Measurements from ENCODE around the gene LGALS7.
"Not testable (repeated sequence)": the region's sequence is repeated elsewhere in the genome, so short reads cannot be mapped to it uniquely, and the experiment has no call there.

The LGALS7 gene

DNA sequence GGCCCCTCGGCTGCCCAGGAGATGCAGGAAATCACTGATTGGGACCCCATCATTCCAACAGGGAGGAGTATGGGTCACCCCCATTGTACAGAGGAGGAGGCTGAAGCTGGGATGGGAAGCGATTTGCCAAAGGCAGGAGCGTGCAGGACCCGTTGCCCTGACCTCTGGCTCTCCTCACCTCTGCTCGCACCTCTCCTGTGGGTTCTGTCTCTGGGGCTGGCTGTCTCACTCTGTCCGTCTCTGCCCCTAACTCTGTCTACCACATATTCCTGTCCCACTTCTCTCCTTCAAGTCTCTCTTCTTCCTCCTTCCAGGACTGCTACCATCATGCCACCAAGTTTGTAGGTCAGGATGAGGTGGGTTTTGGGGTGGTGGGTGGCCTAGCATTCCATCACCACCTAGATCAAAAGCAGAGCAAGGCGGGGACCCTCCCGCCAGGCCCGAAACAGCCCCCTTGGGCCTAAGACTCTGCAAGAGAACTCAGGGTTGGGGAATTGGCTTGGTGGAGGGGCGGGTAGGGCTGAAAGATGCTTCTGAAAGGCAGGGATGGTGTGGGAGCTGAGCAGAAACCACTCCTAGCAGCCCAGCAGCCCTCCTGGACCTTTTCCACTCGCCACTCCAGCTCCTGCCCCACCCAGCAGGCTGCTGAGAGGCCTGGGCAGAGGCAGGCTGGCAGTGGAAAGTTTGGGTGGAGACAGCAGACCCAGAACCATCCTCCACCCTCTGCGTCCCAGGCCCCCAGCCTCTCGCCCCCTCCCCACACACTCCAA is 1.0 kb upstream of the LGALS7 start:
- DNase-seq (ENCODE audit: low spot score) (no peak), ATAC-seq (ENCODE audit: low read depth) (no peak)
- TF ChIP-seq, protein P1, sequence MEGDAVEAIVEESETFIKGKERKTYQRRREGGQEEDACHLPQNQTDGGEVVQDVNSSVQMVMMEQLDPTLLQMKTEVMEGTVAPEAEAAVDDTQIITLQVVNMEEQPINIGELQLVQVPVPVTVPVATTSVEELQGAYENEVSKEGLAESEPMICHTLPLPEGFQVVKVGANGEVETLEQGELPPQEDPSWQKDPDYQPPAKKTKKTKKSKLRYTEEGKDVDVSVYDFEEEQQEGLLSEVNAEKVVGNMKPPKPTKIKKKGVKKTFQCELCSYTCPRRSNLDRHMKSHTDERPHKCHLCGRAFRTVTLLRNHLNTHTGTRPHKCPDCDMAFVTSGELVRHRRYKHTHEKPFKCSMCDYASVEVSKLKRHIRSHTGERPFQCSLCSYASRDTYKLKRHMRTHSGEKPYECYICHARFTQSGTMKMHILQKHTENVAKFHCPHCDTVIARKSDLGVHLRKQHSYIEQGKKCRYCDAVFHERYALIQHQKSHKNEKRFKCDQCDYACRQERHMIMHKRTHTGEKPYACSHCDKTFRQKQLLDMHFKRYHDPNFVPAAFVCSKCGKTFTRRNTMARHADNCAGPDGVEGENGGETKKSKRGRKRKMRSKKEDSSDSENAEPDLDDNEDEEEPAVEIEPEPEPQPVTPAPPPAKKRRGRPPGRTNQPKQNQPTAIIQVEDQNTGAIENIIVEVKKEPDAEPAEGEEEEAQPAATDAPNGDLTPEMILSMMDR (IDR thresholded peaks at IDR 0.05; ENCODE audit: poor library complexity, severe bottlenecking) = no peak
- Histone ChIP-seq H3K4me1 (ENCODE audit: insufficient read depth, poor library complexity, severe bottlenecking) (peaks cover 15% of the 10 kb centered on the region), H3K27ac (ENCODE audit: poor library complexity, severe bottlenecking) (peak overlapping the region; percentile 52), H3K27me3 (ENCODE audit: insufficient read depth, poor library complexity, severe bottlenecking) (no peaks in the 10 kb centered on the region), H3K4me3 (ENCODE audit: severe bottlenecking) (no peak overlapping the region), H3K9me3 (ENCODE audit: severe bottlenecking) (no peaks in the 10 kb centered on the region), H3K36me3 (ENCODE audit: low read depth) (no peaks in the 10 kb centered on the region)

DNA sequence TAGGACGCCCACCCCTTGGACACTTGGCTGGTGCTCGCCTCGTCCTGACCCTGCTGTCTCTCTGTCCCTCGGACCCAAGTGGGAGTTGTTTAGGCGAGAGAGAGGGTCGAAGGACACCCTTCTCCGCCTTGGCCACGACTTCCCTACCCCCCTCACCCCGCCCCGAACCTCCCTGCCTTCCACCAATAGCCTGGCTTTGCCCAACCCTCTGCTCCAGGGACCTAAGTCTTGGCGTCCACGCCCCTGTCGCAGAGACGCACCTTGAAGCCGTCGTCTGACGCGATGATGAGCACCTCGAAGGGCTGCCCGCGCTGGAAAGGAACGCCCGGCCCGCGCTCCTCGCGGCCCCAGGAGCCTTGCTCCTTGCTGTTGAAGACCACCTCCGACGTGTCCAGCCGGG is 1.7 kb downstream of the LGALS7 start:
- DNase-seq (ENCODE audit: low spot score); H3K27ac ChIP-seq (ENCODE audit: poor library complexity, severe bottlenecking); H3K36me3 ChIP-seq (ENCODE audit: low read depth); H3K9me3 ChIP-seq (ENCODE audit: severe bottlenecking); ATAC-seq (ENCODE audit: low read depth); H3K27me3 ChIP-seq (ENCODE audit: insufficient read depth, poor library complexity, severe bottlenecking); H3K4me3 ChIP-seq (ENCODE audit: severe bottlenecking): not testable (repeated sequence)
- H3K4me1 ChIP-seq (ENCODE audit: insufficient read depth, poor library complexity, severe bottlenecking) = peaks cover 15% of the 10 kb centered on the region

DNA sequence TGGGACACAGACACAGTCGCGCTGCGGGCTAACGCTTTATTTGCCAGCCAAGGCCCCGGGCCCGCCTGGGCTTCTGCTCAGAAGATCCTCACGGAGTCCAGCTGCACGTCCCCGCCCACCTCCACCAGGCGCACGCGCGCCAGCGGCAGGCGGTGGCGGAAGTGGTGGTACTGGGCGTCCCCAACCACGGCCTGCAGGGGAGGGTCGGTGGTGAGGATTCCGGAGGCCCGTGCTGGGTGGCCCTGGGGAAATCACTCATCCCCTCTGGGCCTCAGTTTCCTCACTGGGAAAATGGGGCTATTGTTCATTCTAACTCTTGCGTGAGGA is 2.4 kb downstream of the LGALS7 start:
- not testable (repeated sequence) for H3K27me3 ChIP-seq (ENCODE audit: insufficient read depth, poor library complexity, severe bottlenecking); H3K4me3 ChIP-seq (ENCODE audit: severe bottlenecking); H3K27ac ChIP-seq (ENCODE audit: poor library complexity, severe bottlenecking); DNase-seq (ENCODE audit: low spot score); H3K36me3 ChIP-seq (ENCODE audit: low read depth); H3K9me3 ChIP-seq (ENCODE audit: severe bottlenecking); ATAC-seq (ENCODE audit: low read depth)
- H3K4me1 ChIP-seq (ENCODE audit: insufficient read depth, poor library complexity, severe bottlenecking) = peaks cover 12% of the 10 kb centered on the region

DNA sequence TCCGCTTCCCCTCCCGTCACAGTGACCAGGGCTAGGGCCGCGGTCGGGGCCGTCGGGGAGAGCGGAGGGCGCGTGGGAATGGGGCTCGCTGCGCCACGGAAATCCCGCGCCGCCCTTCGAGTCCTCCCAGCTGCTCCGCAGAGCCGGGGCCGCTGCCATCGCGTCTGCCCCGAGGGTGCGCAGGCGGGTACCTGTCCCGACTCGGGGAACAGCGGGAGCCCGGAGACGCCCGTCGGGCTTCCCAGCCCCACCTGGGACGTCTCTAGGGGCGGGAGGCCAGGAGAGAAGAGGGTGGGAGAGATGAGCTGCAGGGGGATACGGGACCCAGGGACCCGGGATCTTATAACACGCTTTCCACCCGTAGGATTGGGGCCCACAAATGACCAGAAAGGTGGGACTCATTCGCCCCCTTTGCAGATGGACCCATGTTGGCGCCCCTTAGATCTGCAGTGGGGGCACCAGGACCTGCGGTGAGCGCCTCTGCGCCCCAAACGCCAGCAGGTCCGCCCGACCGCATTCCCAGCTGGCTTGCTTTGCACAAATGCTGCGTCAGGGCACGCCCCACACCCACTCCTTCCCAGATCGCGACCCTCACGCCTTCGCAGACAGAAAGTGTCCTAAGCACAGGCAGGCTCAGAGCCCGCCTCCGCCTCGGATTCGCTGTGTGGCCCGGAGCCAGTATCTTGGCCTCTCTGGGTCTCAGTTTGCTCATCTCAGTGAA is 2.9 kb downstream of the LGALS7 start:
- H3K36me3 ChIP-seq (ENCODE audit: low read depth); H3K27ac ChIP-seq (ENCODE audit: poor library complexity, severe bottlenecking); DNase-seq (ENCODE audit: low spot score); H3K4me3 ChIP-seq (ENCODE audit: severe bottlenecking); H3K4me1 ChIP-seq (ENCODE audit: insufficient read depth, poor library complexity, severe bottlenecking); ATAC-seq (ENCODE audit: low read depth); H3K27me3 ChIP-seq (ENCODE audit: insufficient read depth, poor library complexity, severe bottlenecking); H3K9me3 ChIP-seq (ENCODE audit: severe bottlenecking): not testable (repeated sequence)

DNA sequence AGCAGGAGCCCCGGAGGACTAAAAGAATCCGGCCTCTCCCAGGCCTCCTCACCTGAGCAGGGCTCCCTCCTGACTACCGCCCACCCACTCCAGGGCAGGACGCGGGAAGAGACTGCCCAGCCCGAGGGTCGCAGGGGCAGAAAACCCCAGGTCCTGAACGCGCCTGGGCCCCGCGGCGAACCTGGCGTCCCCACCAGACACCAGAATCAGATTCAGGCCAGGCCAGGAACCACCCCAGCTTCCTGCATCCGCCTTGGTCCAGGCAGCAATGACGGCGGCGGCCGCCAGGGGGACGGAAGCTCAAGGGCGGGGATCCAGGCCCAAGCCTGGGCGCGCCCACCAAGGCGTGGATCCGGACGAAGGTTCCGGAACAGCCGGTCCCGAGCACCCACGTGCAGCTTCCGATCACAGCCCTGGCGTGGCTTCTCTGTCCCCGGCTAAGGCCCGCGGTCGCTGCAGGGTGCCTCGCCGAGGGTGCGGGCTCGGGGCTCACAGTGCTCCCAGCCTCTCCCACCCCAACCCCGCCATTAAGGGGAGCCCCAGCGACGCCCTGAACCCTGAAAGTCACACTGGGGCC is 3.6 kb downstream of the LGALS7 start:
- Histone ChIP-seq H3K4me1 (ENCODE audit: insufficient read depth, poor library complexity, severe bottlenecking) (peaks cover 1% of the 10 kb centered on the region), H3K9me3 (ENCODE audit: severe bottlenecking) (no peaks in the 10 kb centered on the region), H3K27me3 (ENCODE audit: insufficient read depth, poor library complexity, severe bottlenecking) (no peaks in the 10 kb centered on the region), H3K36me3 (ENCODE audit: low read depth) (no peaks in the 10 kb centered on the region), H3K27ac (ENCODE audit: poor library complexity, severe bottlenecking) (no peak overlapping the region), H3K4me3 (ENCODE audit: severe bottlenecking) (no peak overlapping the region)
- ATAC-seq (ENCODE audit: low read depth) = peak; percentile 68
- DNase-seq (ENCODE audit: low spot score) = no peak
- TF ChIP-seq, protein P1 (IDR thresholded peaks at IDR 0.05; ENCODE audit: poor library complexity, severe bottlenecking) = peak; percentile 55

DNA sequence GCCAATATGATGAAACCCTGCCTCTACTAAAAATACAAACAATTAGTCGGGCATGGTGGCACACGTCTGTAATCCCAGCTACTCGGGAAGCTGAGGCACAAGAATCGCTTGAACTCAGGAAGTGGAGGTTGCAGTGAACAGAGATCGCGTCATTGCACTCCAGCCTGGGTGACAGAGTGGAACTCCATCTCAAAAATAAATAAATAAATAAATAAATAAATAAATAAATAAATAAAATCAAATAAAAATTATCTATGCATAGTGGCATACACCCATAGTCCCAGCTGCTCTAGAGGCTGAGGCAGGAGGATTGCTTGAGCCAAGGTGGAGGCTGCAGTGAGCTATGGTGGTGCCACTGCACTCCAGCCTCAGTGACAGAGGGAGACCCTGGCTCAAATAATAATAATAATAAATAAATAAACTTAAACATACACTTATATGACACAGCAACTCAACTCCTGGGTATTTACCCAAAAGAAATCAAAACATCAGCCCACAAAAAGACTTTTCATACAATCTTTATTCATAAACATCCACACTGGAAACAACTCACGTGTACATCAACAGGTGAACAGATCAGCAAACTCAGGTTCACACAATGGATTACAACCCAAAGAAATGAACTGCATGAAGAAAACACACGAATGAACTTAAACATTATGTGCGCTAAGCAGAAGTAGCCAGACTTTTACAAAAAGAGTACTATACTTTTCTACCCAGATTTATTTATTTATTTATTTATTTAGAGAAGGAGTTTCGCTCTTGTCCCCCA is 6.9 kb downstream of the LGALS7 start:
- H3K36me3 ChIP-seq (ENCODE audit: low read depth) = no peaks in the 10 kb centered on the region
- no peaks in the 10 kb centered on the region for H3K4me1 ChIP-seq (ENCODE audit: insufficient read depth, poor library complexity, severe bottlenecking)
- no peak overlapping the region for H3K27ac ChIP-seq (ENCODE audit: poor library complexity, severe bottlenecking)
- TF ChIP-seq, protein P1 (IDR thresholded peaks at IDR 0.05; ENCODE audit: poor library complexity, severe bottlenecking) = no peak
- DNase-seq (ENCODE audit: low spot score) (no peak), ATAC-seq (ENCODE audit: low read depth) (no peak)
- no peaks in the 10 kb centered on the region for H3K27me3 ChIP-seq (ENCODE audit: insufficient read depth, poor library complexity, severe bottlenecking)
- H3K9me3 ChIP-seq (ENCODE audit: severe bottlenecking) = no peaks in the 10 kb centered on the region
- no peak overlapping the region for H3K4me3 ChIP-seq (ENCODE audit: severe bottlenecking)

All from RWPE2 (cell line).